K562 (cell line): Measurements from ENCODE around the gene RCOR1. TPM values are rescaled to one million over a fixed set of nuclear protein-coding genes. Genes with fewer than 3 reads are reported as not detected.

Source experiments
- CHD2 ChIP-seq: IDR thresholded peaks from 2 replicates; pipeline ENCODE4 v1.6.1; 2011; ENCODE audit warnings: low read depth, low read length
- KDM1A ChIP-seq, 2 experiments: fragments of 450-650 bp; IDR thresholded peaks; 2 replicates each; pipeline ENCODE4 v1.6.1; 2016; ENCODE audit warnings: mild to moderate bottlenecking in 2 of 2
- KLF16 ChIP-seq: IDR thresholded peaks from 2 replicates; pipeline ENCODE4 v1.6.1; 2016; ENCODE audit warnings: antibody characterized with exemption
- PRMT5 ChIP-seq: sonication (generic); formaldehyde crosslinking; IDR thresholded peaks from 2 replicates; pipeline ENCODE4 v1.5.0; 2020; ENCODE audit warnings: missing genetic modification reagents
- TAL1 ChIP-seq: fragments of 450-650 bp; IDR thresholded peaks from 2 replicates; pipeline ENCODE4 v1.6.1; 2016; ENCODE audit warnings: mild to moderate bottlenecking
- ZC3H8 ChIP-seq: fragments of 450-650 bp; IDR thresholded peaks from 2 replicates; pipeline ENCODE4 v1.6.1; 2017
- ZFPM2 ChIP-seq: fragments of 250-450 bp; sonication (Bioruptor Pico); IDR thresholded peaks from 2 replicates; pipeline ENCODE4 v1.5.1; 2022; ENCODE audit warnings: mild to moderate bottlenecking
- ZNF274 ChIP-seq: IDR thresholded peaks from 2 replicates; pipeline ENCODE4 v1.6.1; 2011; ENCODE audit warnings: low read depth, mild to moderate bottlenecking, low read length, moderate library complexity, borderline replicate concordance
- polyA plus RNA-seq, 8 experiments: library from polyadenylated mRNA; depleted of rRNA in 4 of 8; stranded (reverse) in 5 of 8; unstranded in 3 of 8; fragments of >200 nt; fragmentation: Nextera tagmentation in 2 of 8; fragmentation: Illumina TruSeq in 1 of 8; extraction: Ambion mirVana in 2 of 8; extraction: Trizol in 1 of 8; gene quantifications; 2 replicates each; pipeline versions ENCODE4 v1.2.1 to v1.2.3, GENCODE V29; 2011 to 2014; ENCODE audit warnings: inconsistent platforms in 1 of 8, missing spikeins in 1 of 8
- total RNA-seq, 7 experiments: library from RNA; depleted of rRNA in 6 of 7; stranded (reverse); fragments of >200 nt in 6 of 7; fragmentation: Illumina TruSeq in 2 of 7; extraction: Trizol in 2 of 7; gene quantifications; 2 replicates each; pipeline versions ENCODE4 v1.2.1 to v1.2.3, GENCODE V29; 2011 to 2021; ENCODE audit warnings: low replicate concordance in 1 of 7
- TF ChIP-seq, protein P1 (sequence below): fragments of 450-650 bp; IDR thresholded peaks from one replicate; pipeline ENCODE4 v1.6.1; 2018; ENCODE audit warnings: mild to moderate bottlenecking, moderate library complexity; ENCODE audit not compliant: partially characterized antibody
- TF ChIP-seq, protein P2 (sequence below): fragments of 450-650 bp; IDR thresholded peaks from 2 replicates; pipeline ENCODE4 v1.6.1; 2016; ENCODE audit warnings: mild to moderate bottlenecking
- TF ChIP-seq, protein P3 (sequence below): fragments of 450-650 bp; IDR thresholded peaks from 2 replicates; pipeline ENCODE4 v1.6.1; 2017; ENCODE audit warnings: antibody characterized with exemption, mild to moderate bottlenecking
- TF ChIP-seq, protein P4 (sequence below): sonication (generic); formaldehyde crosslinking; IDR thresholded peaks from 2 replicates; pipeline ENCODE4 v1.8.0; 2022; ENCODE audit warnings: mild to moderate bottlenecking, missing genetic modification reagents, borderline replicate concordance

The RCOR1 gene
- total and polyA plus RNA-seq, 9 of the 15 experiments (the other 6 are each of a cell fraction or from before 2014, with no cell fraction given), result 8.5 to 47.9 (median 20.9) TPM

DNA sequence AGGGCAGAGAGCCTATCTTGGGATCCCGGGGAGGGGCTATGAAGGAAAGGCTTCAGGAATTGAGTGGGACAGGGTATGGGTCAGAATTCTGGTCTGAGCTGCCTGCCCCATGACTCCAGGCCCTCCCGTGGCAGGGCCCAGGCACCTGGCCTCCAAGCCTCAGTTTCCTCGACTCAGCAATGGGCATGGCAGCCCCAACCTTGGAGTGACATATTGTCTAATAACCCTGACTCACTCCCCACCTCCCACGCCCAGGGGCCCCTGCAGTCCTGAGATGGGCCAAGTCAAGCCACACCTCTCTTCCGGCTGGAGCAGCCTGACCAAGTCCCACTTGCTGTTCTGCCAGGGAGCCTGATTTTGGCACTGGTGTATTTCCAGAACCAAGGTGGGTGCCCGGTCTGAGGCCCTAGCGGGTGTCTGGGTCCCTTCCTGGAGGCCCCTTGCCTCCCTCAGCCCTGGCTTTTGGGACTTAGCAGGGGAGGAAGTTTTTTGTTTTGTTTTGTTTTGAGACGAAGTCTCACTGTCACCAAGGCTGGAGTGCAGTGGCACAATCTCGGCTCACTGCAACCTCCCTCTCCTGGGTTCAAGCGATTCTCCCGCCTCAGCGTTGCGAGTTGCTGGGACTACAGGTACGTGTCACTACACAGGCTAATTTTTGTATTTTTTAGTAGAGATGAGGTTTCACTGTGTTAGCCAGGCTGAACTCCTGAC lies 40.3 kb upstream of the RCOR1 start (continued):
- no peak for TF ChIP-seq CHD2
- peak; percentile 81 for TF ChIP-seq TAL1
- TF ChIP-seq KLF16, result peak; percentile 69; the same call in 1 of the 2 replicates
- TF ChIP-seq ZNF274, result no peak
- TF ChIP-seq PRMT5 (CRISPR knock-in tag), result no peak
- no peak for TF ChIP-seq ZC3H8
- TF ChIP-seq KDM1A (IDR thresholded peaks at IDR 0.05), result peak; percentile 74 to 93
- TF ChIP-seq, protein P1, sequence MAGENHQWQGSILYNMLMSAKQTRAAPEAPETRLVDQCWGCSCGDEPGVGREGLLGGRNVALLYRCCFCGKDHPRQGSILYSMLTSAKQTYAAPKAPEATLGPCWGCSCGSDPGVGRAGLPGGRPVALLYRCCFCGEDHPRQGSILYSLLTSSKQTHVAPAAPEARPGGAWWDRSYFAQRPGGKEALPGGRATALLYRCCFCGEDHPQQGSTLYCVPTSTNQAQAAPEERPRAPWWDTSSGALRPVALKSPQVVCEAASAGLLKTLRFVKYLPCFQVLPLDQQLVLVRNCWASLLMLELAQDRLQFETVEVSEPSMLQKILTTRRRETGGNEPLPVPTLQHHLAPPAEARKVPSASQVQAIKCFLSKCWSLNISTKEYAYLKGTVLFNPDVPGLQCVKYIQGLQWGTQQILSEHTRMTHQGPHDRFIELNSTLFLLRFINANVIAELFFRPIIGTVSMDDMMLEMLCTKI, result no peak
- TF ChIP-seq, protein P2, sequence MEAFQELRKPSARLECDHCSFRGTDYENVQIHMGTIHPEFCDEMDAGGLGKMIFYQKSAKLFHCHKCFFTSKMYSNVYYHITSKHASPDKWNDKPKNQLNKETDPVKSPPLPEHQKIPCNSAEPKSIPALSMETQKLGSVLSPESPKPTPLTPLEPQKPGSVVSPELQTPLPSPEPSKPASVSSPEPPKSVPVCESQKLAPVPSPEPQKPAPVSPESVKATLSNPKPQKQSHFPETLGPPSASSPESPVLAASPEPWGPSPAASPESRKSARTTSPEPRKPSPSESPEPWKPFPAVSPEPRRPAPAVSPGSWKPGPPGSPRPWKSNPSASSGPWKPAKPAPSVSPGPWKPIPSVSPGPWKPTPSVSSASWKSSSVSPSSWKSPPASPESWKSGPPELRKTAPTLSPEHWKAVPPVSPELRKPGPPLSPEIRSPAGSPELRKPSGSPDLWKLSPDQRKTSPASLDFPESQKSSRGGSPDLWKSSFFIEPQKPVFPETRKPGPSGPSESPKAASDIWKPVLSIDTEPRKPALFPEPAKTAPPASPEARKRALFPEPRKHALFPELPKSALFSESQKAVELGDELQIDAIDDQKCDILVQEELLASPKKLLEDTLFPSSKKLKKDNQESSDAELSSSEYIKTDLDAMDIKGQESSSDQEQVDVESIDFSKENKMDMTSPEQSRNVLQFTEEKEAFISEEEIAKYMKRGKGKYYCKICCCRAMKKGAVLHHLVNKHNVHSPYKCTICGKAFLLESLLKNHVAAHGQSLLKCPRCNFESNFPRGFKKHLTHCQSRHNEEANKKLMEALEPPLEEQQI, result no peak
- no peak for TF ChIP-seq ZFPM2
- TF ChIP-seq, protein P3, sequence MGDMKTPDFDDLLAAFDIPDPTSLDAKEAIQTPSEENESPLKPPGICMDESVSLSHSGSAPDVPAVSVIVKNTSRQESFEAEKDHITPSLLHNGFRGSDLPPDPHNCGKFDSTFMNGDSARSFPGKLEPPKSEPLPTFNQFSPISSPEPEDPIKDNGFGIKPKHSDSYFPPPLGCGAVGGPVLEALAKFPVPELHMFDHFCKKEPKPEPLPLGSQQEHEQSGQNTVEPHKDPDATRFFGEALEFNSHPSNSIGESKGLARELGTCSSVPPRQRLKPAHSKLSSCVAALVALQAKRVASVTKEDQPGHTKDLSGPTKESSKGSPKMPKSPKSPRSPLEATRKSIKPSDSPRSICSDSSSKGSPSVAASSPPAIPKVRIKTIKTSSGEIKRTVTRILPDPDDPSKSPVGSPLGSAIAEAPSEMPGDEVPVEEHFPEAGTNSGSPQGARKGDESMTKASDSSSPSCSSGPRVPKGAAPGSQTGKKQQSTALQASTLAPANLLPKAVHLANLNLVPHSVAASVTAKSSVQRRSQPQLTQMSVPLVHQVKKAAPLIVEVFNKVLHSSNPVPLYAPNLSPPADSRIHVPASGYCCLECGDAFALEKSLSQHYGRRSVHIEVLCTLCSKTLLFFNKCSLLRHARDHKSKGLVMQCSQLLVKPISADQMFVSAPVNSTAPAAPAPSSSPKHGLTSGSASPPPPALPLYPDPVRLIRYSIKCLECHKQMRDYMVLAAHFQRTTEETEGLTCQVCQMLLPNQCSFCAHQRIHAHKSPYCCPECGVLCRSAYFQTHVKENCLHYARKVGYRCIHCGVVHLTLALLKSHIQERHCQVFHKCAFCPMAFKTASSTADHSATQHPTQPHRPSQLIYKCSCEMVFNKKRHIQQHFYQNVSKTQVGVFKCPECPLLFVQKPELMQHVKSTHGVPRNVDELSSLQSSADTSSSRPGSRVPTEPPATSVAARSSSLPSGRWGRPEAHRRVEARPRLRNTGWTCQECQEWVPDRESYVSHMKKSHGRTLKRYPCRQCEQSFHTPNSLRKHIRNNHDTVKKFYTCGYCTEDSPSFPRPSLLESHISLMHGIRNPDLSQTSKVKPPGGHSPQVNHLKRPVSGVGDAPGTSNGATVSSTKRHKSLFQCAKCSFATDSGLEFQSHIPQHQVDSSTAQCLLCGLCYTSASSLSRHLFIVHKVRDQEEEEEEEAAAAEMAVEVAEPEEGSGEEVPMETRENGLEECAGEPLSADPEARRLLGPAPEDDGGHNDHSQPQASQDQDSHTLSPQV, result peak; percentile 90
- TF ChIP-seq, protein P4, sequence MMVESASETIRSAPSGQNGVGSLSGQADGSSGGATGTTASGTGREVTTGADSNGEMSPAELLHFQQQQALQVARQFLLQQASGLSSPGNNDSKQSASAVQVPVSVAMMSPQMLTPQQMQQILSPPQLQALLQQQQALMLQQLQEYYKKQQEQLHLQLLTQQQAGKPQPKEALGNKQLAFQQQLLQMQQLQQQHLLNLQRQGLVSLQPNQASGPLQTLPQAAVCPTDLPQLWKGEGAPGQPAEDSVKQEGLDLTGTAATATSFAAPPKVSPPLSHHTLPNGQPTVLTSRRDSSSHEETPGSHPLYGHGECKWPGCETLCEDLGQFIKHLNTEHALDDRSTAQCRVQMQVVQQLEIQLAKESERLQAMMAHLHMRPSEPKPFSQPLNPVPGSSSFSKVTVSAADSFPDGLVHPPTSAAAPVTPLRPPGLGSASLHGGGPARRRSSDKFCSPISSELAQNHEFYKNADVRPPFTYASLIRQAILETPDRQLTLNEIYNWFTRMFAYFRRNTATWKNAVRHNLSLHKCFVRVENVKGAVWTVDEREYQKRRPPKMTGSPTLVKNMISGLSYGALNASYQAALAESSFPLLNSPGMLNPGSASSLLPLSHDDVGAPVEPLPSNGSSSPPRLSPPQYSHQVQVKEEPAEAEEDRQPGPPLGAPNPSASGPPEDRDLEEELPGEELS (CRISPR knock-in tag), result 0 out of 2 replicates have a peak, but pooled peaks have one; percentile 13
